Measurements from ENCODE around the gene CIDEA. TPM values are rescaled to one million over a fixed set of nuclear protein-coding genes. Genes with fewer than 3 reads are reported as not detected.
"Not testable (repeated sequence)": the region's sequence is repeated elsewhere in the genome, so short reads cannot be mapped to it uniquely, and the experiment has no call there.

Gene CIDEA
- total RNA-seq, 1 donor from 2014 or later, result not detected

DNA sequence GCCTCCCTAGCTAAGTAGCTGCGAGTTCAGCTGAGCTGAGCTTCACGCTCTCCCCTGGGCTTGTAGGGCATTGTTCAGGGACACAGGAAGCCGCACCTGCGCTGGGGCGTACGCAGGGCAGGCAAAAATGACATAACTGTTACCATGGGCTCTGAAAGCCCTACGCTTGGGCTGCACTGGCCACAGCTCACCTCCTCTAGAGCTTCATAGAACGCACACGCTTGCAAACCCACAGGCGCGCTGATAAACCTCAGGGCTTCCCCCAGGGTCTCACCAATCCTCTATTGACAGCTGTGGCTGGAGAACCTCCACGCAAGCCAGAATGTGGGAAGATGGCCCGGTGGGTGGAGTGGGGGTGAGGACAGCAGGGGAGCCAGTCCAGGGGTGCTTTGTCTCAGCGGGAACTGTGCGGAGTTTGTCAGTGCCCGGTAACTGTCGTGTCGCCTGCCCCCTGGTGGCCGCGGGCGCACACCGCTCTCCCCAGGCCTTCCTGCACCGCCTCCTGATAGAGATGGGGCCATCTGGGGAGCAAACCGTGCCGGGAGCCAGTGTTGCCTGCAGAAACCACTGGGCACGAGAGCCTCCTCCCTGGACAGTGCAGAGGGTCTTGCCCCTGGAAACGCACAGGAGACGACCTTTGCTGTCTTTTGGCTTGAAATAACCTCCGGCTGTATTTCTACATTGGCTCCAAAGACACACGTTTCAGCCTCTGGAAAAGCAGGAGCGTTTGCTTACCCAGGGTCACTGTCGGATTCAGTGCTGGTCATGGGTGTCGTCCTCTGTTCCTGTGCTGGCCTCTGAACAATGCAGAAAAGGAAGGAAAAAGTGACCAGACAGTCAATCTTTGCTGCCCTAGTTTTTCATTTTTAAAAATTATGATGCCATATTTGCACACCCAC is 17.0 kb upstream of the CIDEA start:
- Histone ChIP-seq H3K27me3 (peaks cover 10% of the 10 kb centered on the region), H3K4me3 (no peak overlapping the region), H3K9me3 (no peaks in the 10 kb centered on the region), H3K36me3 (no peaks in the 10 kb centered on the region), H3K4me1 (no peaks in the 10 kb centered on the region), H3K27ac (no peak overlapping the region)
- DNase-seq (peak; percentile 89), ATAC-seq (peak; percentile 97)
- TF ChIP-seq CTCF (IDR thresholded peaks at IDR 0.05), result peak; percentile 93
- intact Hi-C loops (cut with DNase I), result no loop called here

GRCh38 chr18:12238826-12239225 is 15.3 kb upstream of the CIDEA start:
- Histone ChIP-seq H3K27ac (no peak overlapping the region), H3K27me3 (peaks cover 10% of the 10 kb centered on the region), H3K4me1 (no peaks in the 10 kb centered on the region), H3K36me3 (no peaks in the 10 kb centered on the region), H3K4me3 (no peak overlapping the region), H3K9me3 (no peaks in the 10 kb centered on the region)
- intact Hi-C loops (cut with DNase I), result no loop called here
- no peak for DNase-seq
- TF ChIP-seq CTCF (IDR thresholded peaks at IDR 0.05), result no peak
- ATAC-seq, result no peak

DNA sequence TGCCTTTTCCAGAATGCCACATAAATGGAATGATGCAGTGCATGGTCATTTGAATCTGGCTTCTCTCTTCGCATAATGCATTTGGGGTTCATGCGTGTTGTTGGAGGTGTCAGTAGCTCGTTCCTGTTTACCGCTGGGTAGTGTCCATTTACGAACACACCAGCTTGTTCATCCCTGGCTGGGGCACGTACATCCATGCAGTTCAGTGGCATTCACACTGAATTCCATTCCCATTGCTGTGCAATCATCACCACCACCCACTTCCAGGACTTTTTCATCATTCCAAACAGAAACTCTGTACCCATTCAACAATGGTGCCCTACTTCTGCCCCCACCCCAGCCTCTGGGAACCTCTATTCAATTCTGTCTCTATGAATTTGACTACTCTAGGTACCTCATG is 14.7 kb upstream of the CIDEA start:
- Histone ChIP-seq H3K4me3 (no peak overlapping the region), H3K4me1 (no peaks in the 10 kb centered on the region), H3K9me3 (no peaks in the 10 kb centered on the region), H3K27me3 (peaks cover 10% of the 10 kb centered on the region), H3K36me3 (no peaks in the 10 kb centered on the region), H3K27ac (no peak overlapping the region)
- DNase-seq, result no peak
- intact Hi-C loops (cut with DNase I), result no loop called here
- ATAC-seq, result no peak
- TF ChIP-seq CTCF (IDR thresholded peaks at IDR 0.05), result no peak

DNA sequence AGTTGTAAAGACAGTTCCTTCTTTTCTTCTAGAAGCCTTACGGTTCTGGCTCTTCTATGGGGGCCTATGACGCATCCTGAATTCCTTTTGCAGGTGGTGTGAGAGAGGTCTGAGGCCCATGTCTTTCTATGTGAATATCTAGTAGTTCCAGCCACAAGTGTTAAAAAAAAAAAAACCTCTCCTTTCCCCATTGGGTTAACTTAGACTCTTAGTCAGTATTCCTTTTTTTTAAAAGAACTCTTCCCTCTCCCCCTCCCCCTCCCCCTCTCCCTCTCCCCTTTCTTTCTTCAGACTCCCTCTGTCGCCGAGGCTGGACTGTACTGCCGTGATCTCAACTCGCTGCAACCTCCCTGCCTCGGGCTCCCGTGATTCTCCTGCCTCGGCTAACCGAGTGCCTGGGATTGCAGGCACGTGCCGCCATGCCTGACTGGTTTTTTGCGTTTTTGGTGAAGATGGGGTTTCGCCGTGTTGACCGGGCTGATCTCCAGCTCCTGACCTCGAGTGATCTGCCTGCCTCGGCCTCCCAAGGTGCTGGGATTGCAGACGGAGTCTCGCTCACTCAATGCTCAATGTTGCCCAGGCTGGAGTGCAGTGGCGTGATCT is 11.4 kb upstream of the CIDEA start:
- no peaks in the 10 kb centered on the region for H3K4me1 ChIP-seq
- ATAC-seq (no peak), DNase-seq (no peak)
- intact Hi-C loops (cut with DNase I), result no loop called here
- H3K9me3 ChIP-seq, result no peaks in the 10 kb centered on the region
- no peak overlapping the region for H3K27ac ChIP-seq
- no peaks in the 10 kb centered on the region for H3K36me3 ChIP-seq
- no peak overlapping the region for H3K4me3 ChIP-seq
- peaks cover 14% of the 10 kb centered on the region for H3K27me3 ChIP-seq
- TF ChIP-seq CTCF (IDR thresholded peaks at IDR 0.05), result no peak

DNA sequence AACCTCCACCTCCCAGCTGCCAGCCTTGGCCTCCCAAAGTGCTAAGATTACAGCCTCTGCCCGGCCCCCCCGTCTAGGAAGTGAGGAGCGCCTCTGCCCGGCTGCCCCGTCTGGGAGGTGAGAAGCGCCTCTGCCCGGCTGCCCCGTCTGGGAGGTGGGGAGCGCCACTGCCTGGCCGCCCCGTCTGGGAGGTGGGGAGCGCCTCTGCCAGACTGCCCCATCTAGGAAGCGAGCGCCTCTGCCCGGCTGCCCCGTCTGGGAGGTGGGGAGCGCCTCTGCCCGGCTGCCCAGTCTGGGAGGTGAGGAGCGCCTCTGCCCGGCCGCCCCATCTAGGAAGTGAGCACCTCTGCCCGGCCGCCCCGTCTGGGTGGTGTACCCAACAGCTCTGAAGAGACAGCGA is 10.9 kb upstream of the CIDEA start:
- DNase-seq; intact Hi-C loops (cut with DNase I); H3K9me3 ChIP-seq; H3K27ac ChIP-seq; H3K36me3 ChIP-seq; H3K4me3 ChIP-seq; H3K4me1 ChIP-seq; ATAC-seq: not testable (repeated sequence)
- peaks cover 17% of the 10 kb centered on the region for H3K27me3 ChIP-seq

DNA sequence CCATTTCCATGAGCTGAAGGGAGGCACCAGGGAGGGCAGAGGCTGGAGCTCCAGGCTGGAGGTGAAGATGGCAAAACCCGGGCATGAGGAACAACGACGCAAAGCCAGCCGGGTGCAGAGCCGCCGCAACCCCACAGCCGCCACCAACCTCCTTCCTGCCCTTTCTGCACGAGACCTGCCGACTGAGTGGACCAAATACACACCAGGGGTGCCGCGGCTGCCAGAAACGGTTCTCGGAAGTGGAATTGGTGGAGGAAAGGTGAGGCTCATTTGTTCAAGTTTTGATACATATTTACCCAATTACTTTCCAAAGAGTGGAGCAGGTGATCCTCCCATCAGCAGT is 8.4 kb upstream of the CIDEA start:
- no peak for TF ChIP-seq CTCF (IDR thresholded peaks at IDR 0.05)
- H3K27ac ChIP-seq, result no peak overlapping the region
- H3K27me3 ChIP-seq, result peaks cover 25% of the 10 kb centered on the region
- DNase-seq, result no peak
- no peaks in the 10 kb centered on the region for H3K4me1 ChIP-seq
- no peak for ATAC-seq
- no peaks in the 10 kb centered on the region for H3K36me3 ChIP-seq
- intact Hi-C loops (cut with DNase I), result no loop called here
- H3K4me3 ChIP-seq, result no peak overlapping the region
- no peaks in the 10 kb centered on the region for H3K9me3 ChIP-seq
